ENCODE data around the gene SPPL2A.

GRCh38 chr15:50773389-50773788 is 7.9 kb upstream of the SPPL2A start:
- TF ChIP-seq, protein P1, sequence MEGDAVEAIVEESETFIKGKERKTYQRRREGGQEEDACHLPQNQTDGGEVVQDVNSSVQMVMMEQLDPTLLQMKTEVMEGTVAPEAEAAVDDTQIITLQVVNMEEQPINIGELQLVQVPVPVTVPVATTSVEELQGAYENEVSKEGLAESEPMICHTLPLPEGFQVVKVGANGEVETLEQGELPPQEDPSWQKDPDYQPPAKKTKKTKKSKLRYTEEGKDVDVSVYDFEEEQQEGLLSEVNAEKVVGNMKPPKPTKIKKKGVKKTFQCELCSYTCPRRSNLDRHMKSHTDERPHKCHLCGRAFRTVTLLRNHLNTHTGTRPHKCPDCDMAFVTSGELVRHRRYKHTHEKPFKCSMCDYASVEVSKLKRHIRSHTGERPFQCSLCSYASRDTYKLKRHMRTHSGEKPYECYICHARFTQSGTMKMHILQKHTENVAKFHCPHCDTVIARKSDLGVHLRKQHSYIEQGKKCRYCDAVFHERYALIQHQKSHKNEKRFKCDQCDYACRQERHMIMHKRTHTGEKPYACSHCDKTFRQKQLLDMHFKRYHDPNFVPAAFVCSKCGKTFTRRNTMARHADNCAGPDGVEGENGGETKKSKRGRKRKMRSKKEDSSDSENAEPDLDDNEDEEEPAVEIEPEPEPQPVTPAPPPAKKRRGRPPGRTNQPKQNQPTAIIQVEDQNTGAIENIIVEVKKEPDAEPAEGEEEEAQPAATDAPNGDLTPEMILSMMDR (IDR thresholded peaks at IDR 0.05) = no peak
- no peak for TF ChIP-seq POLR2A (IDR thresholded peaks at IDR 0.05)
- no peak for TF ChIP-seq POLR2AphosphoS5 (IDR thresholded peaks at IDR 0.05)
